A673 (cell line): ENCODE measurements around the gene ZNF335.

Experiments
- CTCF ChIP-seq: fragments of 300-800, 200-600 bp; sonication (generic); conservative IDR thresholded peaks from 2 replicates; pipeline ENCODE4 v1.5.1; 2017; ENCODE audit warnings: low read depth, mild to moderate bottlenecking, antibody characterized with exemption, low read length, moderate library complexity, mixed read lengths
- EZH2 ChIP-seq: fragments of 200-600 bp; sonication (generic); IDR thresholded peaks from 2 replicates; pipeline ENCODE4 v1.6.1; 2017; ENCODE audit warnings: borderline replicate concordance, low read depth, mild to moderate bottlenecking, mixed read lengths, antibody characterized with exemption, low read length; ENCODE audit not compliant: poor library complexity, severe bottlenecking

- TF ChIP-seq CTCF = no peak
- no peak for TF ChIP-seq EZH2
These were observed 32.2 kb upstream of the ZNF335 start for GRCh38 chr20:46004187-46004586.
